GM19397 (cell line): Measurements from ENCODE around the gene CADM1.

Experiments
- ATAC-seq: cut with Tn5 transposase; IDR thresholded peaks from one replicate; pipeline ENCODE4 v1.9.1; 2021; ENCODE audit warnings: mild to moderate bottlenecking, moderate library complexity; ENCODE audit not compliant: unreplicated experiment

Gene CADM1

DNA sequence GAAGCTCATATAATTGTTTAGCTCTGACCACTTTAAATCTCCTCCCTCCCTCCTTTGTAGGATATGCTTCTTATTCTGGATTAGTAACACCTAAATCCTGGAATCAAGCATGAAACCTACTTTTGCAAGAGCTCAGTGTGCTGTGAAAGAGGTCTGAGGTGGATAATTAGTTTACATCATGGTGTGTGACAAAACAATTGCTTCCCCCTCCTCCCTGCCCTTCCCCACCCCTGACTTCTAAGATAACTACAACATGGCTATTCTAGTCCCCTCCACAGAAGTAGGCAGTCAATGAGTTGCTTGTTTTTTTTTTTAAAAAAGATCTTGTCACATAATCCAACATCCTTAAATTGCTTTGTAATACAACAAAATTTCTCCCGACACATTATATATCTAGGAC is 314.0 kb downstream of the CADM1 start:
- no peak for ATAC-seq

DNA sequence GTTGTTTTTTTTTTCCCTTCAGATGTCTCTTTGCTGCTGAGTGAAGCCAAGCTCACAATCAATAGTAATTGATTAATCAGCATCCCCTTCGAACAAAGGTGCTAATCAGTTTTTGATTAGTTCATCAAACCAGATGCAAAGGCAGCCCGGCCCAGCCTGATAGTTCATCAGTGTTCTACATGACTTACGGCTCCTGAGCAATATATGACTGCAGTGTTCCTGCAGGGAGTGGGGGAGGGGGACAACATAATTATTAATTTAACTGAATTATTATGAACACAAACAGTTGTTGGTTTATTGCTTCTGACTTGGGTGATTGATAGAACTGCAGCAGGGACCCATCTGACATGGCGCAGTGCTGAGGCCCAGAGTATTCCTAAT is 315.3 kb downstream of the CADM1 start:
- ATAC-seq, result no peak

DNA sequence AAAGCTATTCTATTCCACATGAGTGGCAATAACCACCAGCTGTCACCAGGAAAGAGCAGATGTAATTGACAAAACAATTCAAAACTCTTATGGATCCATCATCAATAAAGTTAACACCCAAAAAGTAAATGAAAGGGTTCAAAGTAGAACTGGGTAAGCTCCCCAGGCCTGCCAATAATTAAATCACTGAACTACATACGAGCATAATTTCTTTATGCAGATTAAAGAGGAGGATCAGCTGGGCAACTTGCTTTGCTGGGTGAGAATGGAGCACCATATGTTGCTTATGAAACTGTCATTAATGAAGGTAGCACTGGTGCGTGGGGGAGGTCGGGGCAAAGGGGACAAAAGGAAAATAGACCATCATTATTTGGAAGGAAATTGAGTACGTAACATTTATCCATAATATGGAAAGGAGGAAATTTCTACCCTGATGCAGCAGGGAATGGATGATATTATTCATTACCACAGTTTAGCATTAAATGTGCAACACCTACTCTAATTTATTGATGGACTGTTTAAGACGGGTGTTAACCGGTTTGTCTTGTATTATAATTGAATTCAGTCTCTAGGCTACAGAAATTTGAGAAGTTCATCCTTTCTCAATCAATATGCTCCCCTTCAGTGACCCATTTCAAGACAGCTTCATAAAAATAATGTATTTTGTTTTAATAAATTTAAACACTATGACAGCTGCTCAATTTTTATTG is 315.9 kb downstream of the CADM1 start:
- no peak for ATAC-seq

DNA sequence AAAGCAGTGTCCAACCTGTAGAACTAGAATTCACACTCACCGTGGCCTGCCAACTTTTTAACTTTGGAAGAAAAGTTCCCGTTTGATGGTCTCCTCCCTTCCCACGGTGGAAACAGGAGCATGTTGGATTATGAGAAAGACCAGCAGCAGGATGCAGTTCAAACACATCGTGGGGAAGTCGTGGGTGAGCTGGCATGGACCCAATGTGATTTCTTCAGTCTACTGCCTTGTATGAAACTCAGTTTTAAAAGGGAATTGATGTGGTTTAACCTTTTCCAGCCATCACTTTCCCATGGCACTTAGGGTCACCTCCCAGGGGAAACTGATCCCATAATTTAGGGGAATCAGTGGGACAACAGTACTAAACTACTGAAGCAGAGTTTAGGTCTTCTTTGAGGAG is 318.3 kb downstream of the CADM1 start:
- ATAC-seq, result no peak

DNA sequence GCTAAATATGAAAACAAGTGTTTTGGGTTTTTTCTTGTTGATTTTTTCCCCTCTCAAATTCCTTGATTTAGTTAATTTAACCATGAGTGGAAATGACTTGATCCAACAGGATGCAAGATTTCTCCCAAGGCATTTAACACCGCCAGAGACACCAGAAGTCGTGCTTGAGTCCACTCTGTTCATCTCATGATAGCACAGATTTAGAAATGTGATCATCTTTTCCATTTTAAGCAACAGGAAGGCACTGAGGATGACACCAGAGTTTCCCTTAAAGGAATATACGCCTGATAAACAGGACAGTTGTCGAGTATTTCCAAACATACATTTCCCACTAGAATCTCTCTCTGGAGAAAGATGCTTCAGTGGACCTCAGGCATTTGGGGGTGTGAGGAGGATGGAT is 318.7 kb downstream of the CADM1 start:
- no peak for ATAC-seq

DNA sequence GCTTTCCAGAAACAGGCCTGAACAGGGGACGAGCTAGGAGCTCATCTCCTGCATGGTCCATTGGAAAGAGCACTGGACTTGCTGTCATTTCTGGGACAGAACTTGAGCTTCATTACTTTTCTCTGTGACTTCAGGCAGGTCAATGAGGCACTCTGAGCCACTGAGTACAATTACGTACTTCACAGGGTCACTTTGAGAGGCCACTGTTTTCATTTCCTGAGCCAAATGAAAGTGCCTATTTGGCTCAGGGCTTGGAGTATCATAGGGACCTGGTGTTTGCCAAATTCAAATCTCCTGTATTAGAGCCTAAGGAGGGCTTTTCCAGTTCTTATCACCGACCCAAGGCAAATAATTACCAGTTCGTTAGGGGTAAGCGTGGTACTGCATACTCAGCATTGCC is 319.3 kb downstream of the CADM1 start:
- no peak for ATAC-seq

DNA sequence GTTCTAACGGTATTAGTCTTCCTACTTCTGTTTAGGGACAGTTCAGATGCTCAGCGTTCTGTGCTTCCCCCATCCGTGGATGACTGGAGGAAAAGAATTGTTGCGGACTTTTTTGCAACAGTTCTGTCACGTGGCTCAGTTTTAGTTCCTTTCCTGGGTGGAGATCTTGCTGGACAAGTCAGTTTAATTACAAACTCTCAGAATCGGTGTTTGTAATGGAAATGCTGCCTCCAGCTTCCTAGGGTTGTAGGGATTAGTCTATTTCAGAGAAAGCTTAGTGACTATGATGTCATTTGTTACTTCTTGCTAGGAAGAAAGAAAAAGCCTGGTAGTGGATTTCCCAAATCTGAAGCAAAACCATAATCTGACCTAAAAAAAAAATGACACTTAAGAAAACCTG is 320.4 kb downstream of the CADM1 start:
- ATAC-seq, result no peak

DNA sequence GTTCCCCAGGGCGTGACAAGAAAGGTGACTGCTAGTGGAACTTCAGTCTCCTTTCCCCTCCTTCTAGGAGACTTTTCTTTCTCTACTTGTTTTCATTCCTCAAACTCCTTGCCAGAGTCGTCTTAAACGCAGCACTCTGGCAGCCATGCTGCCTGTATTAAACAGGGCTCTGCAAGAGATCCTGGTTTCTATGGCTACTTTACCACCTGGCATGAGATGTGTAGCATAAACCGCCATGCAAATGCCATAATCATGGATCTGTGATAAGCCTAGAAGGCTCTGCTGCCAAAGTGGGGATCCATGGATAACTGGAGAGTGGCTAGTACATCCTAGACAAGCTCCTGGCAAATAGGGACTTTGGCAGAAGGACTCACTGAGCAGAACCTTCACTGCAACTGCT is 321.1 kb downstream of the CADM1 start:
- ATAC-seq, result no peak

DNA sequence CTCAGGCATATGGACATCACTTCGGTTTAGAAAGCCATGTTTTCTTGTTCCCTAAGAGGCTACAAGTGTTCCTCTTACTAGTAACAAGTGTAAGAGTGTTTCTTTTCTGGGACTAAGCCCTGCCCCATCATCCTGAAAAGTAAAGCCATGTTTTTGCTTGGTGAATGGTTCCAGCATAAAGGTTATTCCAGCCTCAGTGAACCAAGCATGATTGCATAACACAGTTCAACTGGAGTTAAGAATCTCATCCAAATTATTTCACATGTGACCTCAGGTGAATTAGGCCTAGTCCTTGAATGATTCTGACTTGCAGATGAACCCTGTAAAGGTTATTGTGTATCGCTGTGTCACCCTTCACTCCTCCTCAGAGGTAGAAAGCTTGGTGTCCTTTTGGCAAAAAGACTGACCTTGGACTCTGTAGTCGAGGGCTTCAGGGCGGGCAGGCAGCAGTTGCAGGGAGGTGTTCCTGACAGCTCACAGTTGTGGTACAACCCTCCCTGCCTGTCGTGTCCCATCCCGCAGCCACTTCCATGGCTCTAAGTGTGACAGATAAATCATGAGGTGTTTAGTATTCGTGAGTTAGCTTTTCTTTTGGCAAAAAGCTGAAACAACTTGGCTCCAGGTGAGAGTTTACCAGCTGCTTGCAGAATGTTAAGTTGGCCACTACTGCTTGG is 321.8 kb downstream of the CADM1 start:
- ATAC-seq, result no peak

DNA sequence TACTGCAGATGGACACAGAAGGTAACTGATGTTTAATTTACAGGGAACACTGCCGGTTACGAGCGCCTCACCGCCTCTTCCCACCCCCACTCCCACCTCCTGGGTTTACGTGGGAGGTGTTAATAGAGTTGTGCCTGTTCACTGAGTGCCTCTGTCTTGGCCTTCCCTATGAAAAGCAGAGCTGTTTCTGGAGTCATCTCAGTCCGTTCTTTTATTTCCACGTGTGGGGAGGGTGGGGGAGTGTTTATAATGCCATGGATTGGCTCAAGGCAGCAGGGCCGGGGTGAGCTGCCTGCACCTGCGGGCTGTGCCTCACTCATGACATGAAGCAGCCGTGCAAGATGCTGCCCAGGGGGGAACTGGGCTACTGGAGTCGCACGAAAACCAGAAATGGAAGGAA is 322.7 kb downstream of the CADM1 start:
- ATAC-seq, result no peak

DNA sequence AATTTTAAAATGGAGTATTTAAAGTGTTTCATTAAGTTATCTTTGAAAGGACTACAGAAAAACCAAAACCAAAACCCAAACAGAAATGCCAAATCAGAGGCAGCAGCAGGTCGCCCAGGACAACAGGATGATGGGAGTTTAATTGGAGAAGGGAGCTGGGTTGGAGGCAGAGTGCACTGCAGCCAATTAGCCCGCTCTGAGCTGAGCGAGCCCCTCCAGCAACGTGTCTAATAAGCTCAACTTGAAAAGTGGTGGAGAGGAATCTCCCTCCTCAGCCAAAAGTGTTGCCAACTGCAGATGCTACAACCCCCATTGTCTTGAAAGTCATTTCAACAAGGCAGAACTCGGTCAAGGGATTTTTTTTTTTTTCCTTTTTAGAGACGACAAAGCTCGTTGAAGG is 323.9 kb downstream of the CADM1 start:
- ATAC-seq, result no peak

DNA sequence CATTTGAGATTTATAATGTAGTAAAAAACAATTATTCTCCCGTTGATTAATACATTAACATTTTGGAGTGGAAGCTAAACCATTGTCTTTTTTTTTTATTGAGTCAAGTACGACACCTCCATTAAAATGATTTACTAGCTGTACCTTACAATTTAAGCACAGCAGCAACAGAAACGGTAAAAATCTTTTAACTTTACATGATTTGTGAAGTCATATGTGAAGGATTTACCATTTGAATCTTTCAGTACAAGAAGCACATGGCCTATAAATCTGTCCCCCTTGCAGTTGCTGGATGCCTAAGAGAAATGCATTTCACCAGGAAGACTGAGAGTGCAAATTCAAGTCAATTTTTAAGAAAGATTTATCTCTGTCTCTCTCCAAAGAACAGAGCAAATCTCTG is 324.6 kb downstream of the CADM1 start:
- ATAC-seq, result no peak

DNA sequence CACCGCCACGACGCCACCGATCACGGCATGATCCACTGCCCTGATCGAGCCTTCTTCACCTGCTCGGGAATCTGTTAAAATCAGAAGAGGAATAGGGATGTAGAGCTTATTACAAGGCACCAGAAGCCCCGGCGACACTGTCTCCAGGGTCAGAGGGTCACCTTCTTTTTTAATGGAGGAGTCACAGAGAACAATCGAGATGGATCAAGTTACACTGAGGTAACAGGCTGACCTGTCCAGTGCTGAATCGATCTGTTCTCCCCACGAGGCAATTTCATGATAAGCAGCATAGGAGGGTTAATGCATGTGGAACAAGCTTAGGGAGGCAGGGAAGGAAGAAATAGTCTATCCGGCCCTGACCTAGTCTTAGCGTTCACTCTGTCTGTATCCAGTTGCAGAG is 325.5 kb downstream of the CADM1 start:
- ATAC-seq, result no peak

DNA sequence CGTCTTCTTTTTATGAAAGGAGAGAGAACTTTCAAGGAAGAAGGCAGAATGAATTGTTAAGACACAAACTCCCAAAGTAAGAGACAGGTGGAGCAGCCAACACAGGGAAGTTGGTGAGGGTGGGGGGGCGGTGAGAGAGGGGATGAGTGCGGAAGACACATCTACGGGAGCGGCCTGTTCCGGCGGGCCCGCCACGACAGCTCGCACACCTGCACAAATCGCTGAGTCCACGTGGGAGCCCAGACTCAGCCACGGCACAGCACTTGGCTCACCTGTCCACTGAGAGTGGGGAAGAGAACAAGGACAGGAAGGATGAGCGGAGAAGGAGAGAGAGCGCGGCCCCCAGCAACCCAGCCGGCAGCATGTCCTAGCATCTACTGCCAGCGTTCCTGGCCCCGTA is 331.1 kb downstream of the CADM1 start:
- ATAC-seq, result no peak

DNA sequence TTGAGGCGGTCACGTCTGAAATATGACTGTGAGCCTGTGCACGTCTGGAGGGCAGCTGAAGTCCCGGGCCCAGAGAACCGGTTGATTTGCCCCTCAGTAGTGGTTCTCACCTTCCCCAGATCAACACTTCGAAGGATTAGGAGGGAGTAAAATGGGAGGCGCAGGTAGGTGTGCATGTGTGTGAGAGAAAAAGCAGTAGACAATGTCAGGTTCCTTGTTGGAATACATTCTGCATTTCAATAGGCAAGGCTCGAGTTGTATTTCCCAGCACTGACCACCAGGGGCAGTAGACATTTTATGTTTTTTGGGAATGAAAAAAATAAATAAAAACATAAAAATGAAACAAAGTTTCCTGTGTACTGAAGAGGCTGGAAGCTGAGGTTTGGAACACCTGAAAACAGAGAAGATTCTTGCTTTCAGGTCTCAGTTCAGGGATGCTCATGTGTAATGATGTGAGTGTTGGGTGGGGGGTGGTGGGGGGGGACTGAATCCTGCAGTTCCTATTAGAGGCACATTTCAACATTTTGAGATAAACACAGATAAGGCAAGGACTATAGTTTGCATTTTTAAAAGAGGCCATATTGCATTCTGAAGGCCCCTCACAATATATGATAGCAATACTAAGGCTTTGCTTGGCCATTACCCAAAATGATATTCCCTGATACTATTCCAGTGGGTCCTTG is 333.9 kb downstream of the CADM1 start:
- no peak for ATAC-seq

DNA sequence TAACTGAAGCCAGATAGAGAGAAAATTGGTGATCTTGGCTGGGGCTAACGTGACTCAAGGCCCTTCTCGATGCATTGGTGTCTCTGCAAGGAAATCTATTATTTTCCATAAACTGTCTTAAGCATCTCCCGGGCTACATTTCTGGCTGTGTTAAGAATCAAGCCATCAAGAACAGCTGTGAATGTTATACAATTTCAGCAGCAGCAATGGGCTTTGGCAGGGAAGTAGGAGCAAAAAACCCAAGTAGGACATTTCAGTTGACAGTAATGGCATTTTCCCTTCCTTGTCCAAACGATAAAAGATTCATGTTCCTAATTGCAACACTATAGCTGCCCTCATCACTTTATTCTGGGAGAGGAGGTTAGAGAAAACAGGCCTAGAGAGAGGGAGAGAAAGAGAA is 335.0 kb downstream of the CADM1 start:
- ATAC-seq, result no peak

DNA sequence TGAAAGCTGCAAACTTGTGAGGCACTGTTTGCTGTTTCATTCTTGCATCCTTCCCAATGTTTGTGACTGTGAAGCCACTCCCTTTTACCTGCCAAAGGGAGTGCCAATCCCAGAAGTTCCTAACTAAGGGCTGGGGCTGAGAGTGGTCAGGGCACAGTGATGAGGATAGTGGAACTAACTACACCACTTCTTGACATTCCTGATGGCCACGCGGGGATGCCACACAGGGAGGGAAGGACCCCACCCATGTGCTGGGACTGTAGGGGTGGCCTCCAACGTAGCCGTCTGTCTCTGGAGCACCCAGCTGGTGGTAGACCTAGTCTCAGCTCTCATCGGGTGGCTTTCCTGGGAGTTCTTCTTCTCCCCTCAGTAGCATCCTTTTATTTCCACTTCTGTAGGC is 335.5 kb downstream of the CADM1 start:
- no peak for ATAC-seq

DNA sequence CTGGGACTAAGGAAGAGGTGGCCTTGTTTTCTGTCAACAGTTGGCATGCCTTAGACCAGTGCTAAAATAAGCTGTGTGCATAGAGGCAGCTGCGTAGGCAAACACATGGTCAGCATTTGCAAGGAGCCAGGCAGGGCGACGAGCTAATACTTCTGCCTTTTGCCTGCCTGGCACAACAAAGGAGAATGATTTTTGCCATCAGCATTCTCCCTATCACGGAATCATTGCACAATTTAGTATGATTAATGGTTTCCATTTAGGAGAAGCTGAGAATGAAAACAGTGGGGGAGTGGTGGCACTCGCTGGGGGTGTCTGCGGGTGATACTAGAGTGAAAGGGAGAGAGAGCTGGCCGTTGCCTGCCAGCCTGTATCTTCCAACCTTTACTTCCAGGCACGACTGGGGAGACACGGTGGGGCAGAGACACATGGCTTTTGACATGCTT is 336.0 kb downstream of the CADM1 start:
- ATAC-seq, result no peak

DNA sequence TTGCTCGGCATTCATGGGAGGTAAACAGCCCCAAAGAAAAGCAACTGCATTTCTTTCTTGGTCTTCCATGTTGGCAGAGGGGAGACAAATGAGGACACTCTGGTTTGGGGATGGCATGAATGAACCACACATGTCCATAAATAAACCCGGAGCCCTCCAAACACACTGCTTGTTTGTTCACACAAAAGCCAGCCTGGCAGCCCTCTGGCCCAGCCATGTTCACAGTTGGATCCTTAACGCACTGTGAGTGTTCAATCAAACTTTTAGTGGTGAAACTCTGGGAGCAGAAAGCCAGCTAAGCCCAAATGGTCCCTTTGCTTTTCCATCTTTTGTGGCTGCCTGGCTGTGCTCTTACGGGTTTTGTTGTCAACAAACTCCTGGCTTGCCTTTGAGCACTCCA is 336.8 kb downstream of the CADM1 start:
- ATAC-seq, result no peak

DNA sequence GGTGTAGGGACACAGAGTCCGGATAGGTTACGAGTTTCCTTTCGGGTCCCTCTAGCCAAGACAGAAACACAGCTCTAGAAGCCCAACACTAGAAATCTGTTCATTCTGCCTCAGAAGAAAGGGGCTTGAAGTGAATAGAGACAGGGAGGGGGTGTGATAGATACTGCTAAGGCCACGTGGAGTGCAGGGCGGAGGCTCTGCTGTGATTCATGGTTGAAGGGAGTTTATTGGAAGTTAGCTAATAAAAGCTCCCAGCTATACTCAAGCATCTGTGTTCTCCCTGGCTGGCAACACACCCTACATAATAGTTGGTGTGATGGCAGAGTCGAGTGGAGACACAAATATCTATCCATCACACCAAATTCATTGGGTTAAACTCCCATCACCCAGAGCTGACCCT is 337.4 kb downstream of the CADM1 start:
- ATAC-seq, result no peak

DNA sequence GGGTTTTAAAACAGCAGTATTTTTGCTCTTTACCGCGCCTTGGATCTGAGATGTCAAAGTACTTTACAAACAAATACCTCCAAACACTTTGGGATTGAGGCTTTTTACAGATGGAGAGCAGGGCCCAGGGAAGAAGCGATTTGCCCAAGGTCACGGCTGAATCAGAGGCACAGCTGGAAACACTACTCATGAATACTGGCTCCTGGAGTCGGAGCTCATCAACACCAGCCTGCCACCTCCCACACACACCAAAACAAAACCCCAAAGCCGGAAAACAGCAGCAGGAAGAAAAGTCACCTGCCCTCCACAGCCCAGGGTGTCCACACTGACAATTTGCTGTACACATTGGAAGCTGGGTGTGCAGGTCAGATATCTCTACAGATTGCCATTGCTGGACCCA is 339.4 kb downstream of the CADM1 start:
- no peak for ATAC-seq

DNA sequence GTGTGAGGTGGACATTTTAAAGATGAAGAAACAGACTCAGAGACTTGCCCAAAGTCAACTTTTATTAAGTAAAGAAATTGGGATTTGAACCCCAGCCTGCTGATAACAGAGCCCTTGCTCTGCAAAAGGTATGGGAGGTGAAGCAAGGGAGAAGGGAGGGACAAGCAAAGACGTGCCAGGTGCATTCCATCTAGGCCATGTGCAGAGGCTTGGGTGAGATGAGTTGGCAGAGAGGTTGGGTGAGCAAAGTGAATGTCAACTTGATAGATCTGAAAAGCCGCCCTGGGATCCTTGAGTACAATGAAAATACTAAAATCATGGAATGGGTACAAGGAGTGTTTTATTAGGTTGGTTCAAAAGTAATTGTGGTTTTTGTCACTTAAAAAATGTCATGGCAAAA is 341.3 kb downstream of the CADM1 start:
- no peak for ATAC-seq
